SU-DHL-6 (cell line): ENCODE data around the gene TFPT.

ENCODE experiments used
- H2AFZ ChIP-seq: fragments of 200-600 bp; sonication (generic); 2 replicates; pipeline ENCODE4 v1.6.1; 2014; ENCODE audit warnings: low read depth, mild to moderate bottlenecking, moderate library complexity, mixed read lengths, antibody characterized with exemption, low read length; ENCODE audit not compliant: severe bottlenecking
- H3F3A ChIP-seq: fragments of 200-600 bp; shearing (Covaris generic); 2 replicates; pipeline ENCODE4 v1.6.0; 2016; ENCODE audit warnings: antibody characterized with exemption, mild to moderate bottlenecking; ENCODE audit not compliant: insufficient read depth
- H3K27ac ChIP-seq: fragments of 200-600 bp; sonication (generic); 2 replicates; pipeline ENCODE4 v1.5.1; 2016; ENCODE audit warnings: low read depth, mild to moderate bottlenecking, low read length, moderate library complexity, mixed read lengths
- H3K27me3 ChIP-seq: fragments of 200-600 bp; sonication (generic), shearing (Covaris generic); 2 replicates; pipeline ENCODE4 v1.6.0; 2014; ENCODE audit warnings: mild to moderate bottlenecking, low read length
- H3K36me3 ChIP-seq: fragments of 200-600 bp; sonication (generic); 2 replicates; pipeline ENCODE4 v1.6.1; 2014; ENCODE audit warnings: mild to moderate bottlenecking, low read length, mixed read lengths
- H3K4me2 ChIP-seq: fragments of 300-600, 200-600 bp; shearing (Covaris generic), sonication (generic); 2 replicates; pipeline ENCODE4 v1.6.0; 2014; ENCODE audit warnings: low read length, low read depth, mild to moderate bottlenecking; ENCODE audit not compliant: poor library complexity, severe bottlenecking
- H3K4me3 ChIP-seq: fragments of 200-600 bp; sonication (generic); 2 replicates; pipeline ENCODE4 v1.5.1; 2014; ENCODE audit warnings: antibody characterized with exemption, low read length, mild to moderate bottlenecking, mixed read lengths; ENCODE audit not compliant: insufficient read depth, poor library complexity, severe bottlenecking
- H3K79me2 ChIP-seq: fragments of 200-600 bp; sonication (generic); 2 replicates; pipeline ENCODE4 v1.6.1; 2014; ENCODE audit warnings: mild to moderate bottlenecking, low read length, moderate library complexity; ENCODE audit not compliant: insufficient read depth
- H3K9ac ChIP-seq: fragments of 200-600 bp; sonication (generic); 2 replicates; pipeline ENCODE4 v1.7.0; 2014; ENCODE audit warnings: mild to moderate bottlenecking, low read length
- H3K9me2 ChIP-seq: fragments of 200-600 bp; sonication (generic); replicated peaks from 2 replicates; pipeline ENCODE4 v1.6.1; 2014; ENCODE audit warnings: low read length; ENCODE audit not compliant: insufficient read depth
- H3K9me3 ChIP-seq: fragments of 200-600 bp; sonication (generic); 2 replicates; pipeline ENCODE4 v1.6.1; 2014; ENCODE audit warnings: low read length, mixed read lengths; ENCODE audit not compliant: insufficient read depth
- H4K20me1 ChIP-seq: fragments of 200-600 bp; sonication (generic); 2 replicates; pipeline ENCODE4 v1.6.1; 2014; ENCODE audit warnings: low read depth, mild to moderate bottlenecking, antibody characterized with exemption, low read length, moderate library complexity, mixed read lengths
- EZH2phosphoT487 ChIP-seq: fragments of 200-600 bp; sonication (generic), shearing (Covaris generic); conservative IDR thresholded peaks from 2 replicates; pipeline ENCODE4 v1.6.1; 2018; ENCODE audit warnings: mild to moderate bottlenecking, antibody characterized with exemption, low read length, moderate library complexity, mixed read lengths
- TF ChIP-seq, protein P1 (sequence below): fragments of 200-600 bp; sonication (generic); IDR thresholded peaks from one replicate; pipeline ENCODE4 v1.5.1; 2017; ENCODE audit warnings: antibody characterized with exemption, mild to moderate bottlenecking, low read length, moderate library complexity; ENCODE audit not compliant: insufficient read depth, poor library complexity, severe bottlenecking

The TFPT gene

DNA sequence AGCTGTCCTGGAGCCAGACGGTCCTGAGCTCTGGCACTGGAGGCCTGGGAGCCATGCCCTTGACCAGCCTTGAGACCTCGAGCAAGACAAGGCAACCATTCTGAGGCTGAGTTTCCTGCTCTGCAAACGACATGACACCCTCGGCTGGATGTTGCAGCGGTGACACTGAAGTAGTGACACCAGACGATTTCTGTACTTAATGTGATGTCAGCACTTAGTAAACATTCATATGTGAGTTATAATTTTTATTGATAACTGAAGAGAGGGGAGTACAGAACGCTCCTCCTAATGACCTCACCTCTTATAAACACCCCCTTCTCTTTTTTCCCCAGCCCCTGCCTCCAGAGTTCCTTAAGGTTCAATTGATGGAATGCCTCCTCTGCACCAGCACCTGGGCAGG, 7.0 kb downstream of the TFPT start:
- H4K20me1 ChIP-seq = no peaks in the 10 kb centered on the region
- no peak overlapping the region for H3K4me3 ChIP-seq
- H2AFZ ChIP-seq = no peak overlapping the region
- H3K9ac ChIP-seq = no peak overlapping the region
- H3K36me3 ChIP-seq = no peaks in the 10 kb centered on the region
- TF ChIP-seq, protein P1, sequence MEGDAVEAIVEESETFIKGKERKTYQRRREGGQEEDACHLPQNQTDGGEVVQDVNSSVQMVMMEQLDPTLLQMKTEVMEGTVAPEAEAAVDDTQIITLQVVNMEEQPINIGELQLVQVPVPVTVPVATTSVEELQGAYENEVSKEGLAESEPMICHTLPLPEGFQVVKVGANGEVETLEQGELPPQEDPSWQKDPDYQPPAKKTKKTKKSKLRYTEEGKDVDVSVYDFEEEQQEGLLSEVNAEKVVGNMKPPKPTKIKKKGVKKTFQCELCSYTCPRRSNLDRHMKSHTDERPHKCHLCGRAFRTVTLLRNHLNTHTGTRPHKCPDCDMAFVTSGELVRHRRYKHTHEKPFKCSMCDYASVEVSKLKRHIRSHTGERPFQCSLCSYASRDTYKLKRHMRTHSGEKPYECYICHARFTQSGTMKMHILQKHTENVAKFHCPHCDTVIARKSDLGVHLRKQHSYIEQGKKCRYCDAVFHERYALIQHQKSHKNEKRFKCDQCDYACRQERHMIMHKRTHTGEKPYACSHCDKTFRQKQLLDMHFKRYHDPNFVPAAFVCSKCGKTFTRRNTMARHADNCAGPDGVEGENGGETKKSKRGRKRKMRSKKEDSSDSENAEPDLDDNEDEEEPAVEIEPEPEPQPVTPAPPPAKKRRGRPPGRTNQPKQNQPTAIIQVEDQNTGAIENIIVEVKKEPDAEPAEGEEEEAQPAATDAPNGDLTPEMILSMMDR = no peak
- TF ChIP-seq EZH2phosphoT487 = no peak
- no peak overlapping the region for H3K27ac ChIP-seq
- no peaks in the 10 kb centered on the region for H3F3A ChIP-seq
- H3K9me3 ChIP-seq = no peaks in the 10 kb centered on the region
- H3K27me3 ChIP-seq = no peaks in the 10 kb centered on the region
- H3K79me2 ChIP-seq = peaks cover 8% of the 10 kb centered on the region
- H3K4me2 ChIP-seq = no peak overlapping the region
- no peaks in the 10 kb centered on the region for H3K9me2 ChIP-seq

DNA sequence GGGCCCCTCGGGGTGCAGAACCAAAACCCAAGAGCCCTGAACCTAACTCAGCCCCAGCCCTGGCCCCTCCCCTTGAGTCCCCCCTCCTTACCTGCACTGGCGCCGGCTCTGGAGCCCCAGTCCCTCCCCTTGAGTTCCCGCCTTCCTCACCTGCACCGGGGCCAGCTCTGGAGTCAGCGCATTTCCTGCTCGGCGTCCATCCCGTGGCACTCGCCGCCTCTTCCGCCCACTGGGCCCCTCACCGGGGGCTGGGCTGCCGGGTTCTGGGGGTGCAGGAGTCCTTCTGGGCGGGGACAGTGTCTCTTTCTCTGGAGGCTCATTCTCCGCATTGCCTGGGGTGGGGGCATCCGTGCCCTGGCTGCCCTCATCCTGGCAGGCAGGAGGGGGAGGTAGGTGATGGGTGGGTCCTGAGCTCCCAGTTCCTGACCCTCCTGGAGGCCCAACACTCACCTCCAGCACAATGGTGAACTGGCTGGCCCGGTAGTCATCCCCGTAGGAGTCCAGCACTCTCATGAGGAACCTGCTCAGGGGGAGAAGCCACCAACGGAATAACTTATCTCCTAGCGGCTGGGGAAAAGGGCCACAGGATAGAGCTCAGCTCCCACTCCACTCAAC, 7.5 kb downstream of the TFPT start:
- H3K36me3 ChIP-seq = no peaks in the 10 kb centered on the region
- peaks cover 13% of the 10 kb centered on the region for H3K79me2 ChIP-seq
- H3K27ac ChIP-seq = no peak overlapping the region
- H3K4me2 ChIP-seq = no peak overlapping the region
- no peak overlapping the region for H3K9ac ChIP-seq
- no peak for TF ChIP-seq EZH2phosphoT487
- TF ChIP-seq, protein P1 = no peak
- no peak overlapping the region for H3K4me3 ChIP-seq
- no peak overlapping the region for H2AFZ ChIP-seq
- no peaks in the 10 kb centered on the region for H3K27me3 ChIP-seq
- no peaks in the 10 kb centered on the region for H3F3A ChIP-seq
- no peaks in the 10 kb centered on the region for H3K9me3 ChIP-seq
- H3K9me2 ChIP-seq = no peaks in the 10 kb centered on the region
- no peaks in the 10 kb centered on the region for H4K20me1 ChIP-seq

DNA sequence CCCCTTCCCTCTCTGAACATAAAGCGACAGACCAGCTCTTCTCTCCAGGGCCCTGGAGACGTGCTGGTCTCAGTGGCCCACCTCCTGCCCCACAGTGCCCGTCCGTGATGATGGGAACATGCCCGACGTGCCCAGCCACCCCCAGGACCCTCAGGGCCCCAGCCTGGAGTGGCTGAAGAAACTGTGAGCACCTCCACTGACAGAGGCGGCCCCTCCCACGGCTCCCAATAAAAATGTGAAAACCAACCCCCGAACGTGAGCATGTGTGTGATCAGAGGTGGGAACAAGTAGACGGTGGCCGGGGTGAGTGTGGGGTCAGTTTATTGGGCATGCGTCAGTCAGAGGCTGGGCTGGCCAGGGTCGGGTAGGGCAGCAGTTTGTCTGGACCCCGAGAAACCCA, 8.7 kb downstream of the TFPT start:
- Histone ChIP-seq H3K36me3 (no peaks in the 10 kb centered on the region), H2AFZ (no peak overlapping the region), H3K9me3 (no peaks in the 10 kb centered on the region), H3K9me2 (no peaks in the 10 kb centered on the region), H4K20me1 (no peaks in the 10 kb centered on the region), H3K27ac (no peak overlapping the region), H3K4me2 (no peak overlapping the region), H3K27me3 (no peaks in the 10 kb centered on the region), H3K79me2 (peaks cover 16% of the 10 kb centered on the region), H3K4me3 (no peak overlapping the region), H3F3A (no peaks in the 10 kb centered on the region), H3K9ac (no peak overlapping the region)
- TF ChIP-seq, protein P1 = no peak
- no peak for TF ChIP-seq EZH2phosphoT487
